GM18498 (cell line): Measurements from ENCODE around the gene CLCA1.

Experiments
- ATAC-seq: cut with Tn5 transposase; IDR thresholded peaks from one replicate; pipeline ENCODE4 v1.9.1; 2021; ENCODE audit warnings: mild to moderate bottlenecking, moderate library complexity; ENCODE audit not compliant: unreplicated experiment

CLCA1 gene

DNA sequence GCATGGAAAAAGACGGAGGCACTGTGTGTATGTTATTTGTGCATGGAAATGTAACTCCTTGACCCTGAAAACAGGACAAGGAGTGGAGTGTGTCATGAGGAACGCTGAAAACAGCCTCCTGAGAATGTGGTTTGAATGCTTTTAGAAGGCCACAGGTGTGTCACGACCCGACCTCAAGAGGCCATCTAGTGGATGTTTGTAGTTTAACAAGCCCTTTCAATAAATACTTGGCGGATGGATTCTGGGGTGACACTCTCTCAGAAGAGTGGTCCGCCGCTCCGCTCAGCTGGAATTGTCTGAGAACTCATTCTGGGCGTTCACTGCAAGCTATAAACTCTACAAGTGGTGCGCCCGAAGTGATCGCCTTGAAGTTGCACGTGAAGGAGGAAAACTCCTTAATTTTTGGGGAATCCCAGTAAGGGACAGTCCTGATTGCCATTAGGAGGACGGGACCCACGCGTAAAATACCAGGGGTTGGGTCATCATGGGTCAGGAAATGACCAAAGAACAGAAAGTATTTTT is 33.5 kb downstream of the CLCA1 start:
- peak; percentile 69 for ATAC-seq

DNA sequence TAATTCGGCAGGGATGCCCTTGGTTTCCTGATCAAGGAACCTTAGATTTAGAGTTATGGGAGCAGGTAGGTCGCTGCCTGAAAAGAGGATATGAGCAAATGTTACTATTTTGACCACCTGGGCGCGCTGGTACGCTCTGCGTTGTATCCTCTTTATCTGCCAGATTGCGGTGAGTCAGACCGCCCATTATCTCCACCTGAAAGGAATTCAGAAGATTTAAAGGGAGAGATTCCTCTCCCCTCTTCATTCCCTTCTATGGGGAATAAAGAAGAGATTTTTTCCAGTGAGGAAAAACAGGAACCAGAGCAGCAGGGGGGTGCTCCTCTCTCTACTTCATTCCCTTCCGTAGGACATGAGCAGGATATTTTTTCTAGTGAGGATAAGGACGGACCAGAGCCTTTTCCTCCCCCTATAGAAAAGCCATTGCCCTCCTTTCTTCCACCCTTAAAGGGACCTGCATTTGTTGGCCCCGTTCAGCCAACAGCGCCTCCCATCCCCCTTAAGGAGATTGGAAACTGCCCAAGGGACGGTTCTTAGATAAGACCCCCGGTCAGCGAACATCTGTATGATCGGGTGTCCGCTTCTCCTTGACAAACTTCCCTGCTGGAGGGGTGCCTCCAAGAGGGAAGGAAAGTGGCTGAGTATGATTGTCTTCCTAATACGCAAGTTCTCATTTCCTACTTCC is 34.1 kb downstream of the CLCA1 start:
- ATAC-seq, result peak; percentile 26

DNA sequence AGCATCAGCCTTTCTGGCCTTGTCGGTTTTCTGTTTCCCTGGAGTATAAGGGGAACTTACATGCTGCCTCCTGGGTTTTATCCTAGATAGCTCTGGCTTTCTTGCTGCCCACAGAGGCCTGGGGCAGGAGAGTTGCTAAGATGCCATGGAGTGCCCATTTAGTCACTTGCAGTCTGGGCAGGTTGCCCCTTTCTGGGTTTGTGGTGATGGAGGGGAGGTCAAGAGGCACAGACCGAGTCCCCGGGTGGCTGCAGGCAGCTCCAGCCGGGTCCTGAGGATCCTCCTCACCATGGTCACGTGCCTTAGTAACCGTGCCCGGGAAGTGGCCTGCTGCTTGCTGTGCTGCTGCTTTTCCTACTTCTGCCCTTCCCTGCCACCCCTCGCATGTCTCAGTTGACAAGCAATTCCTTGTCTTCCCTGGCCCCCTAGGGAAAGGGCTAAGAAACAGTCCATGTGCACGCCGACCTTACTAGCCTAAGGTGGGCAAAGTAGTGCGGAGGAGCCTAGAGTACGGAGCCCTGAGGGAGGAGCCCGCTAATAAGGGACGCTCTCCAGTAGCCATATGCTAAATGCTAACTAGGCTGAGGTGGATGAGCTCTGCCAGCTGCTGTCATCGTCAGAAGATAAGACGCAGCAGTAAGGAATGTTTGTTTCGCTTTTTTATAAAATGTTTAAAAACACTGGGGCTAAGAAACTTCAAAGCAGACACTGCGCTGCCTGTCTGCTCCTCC is 34.8 kb downstream of the CLCA1 start:
- no peak for ATAC-seq

DNA sequence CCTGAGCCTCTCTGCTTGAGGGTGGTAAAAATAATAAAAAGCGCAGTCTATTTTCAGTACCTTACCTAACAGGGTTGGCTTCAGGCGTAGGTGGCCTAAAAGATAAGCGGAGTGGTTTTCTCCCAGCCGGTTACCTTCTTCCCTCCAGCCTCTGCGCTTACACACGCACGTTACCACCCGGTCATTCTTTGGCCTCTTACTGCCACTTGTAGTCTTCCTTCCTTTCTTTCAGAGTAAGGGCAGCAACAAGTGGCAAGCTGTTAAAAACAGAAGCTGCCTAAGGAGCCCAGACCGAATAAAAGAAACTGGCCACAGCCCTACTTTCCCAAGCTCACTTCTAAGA is 35.4 kb downstream of the CLCA1 start:
- no peak for ATAC-seq

DNA sequence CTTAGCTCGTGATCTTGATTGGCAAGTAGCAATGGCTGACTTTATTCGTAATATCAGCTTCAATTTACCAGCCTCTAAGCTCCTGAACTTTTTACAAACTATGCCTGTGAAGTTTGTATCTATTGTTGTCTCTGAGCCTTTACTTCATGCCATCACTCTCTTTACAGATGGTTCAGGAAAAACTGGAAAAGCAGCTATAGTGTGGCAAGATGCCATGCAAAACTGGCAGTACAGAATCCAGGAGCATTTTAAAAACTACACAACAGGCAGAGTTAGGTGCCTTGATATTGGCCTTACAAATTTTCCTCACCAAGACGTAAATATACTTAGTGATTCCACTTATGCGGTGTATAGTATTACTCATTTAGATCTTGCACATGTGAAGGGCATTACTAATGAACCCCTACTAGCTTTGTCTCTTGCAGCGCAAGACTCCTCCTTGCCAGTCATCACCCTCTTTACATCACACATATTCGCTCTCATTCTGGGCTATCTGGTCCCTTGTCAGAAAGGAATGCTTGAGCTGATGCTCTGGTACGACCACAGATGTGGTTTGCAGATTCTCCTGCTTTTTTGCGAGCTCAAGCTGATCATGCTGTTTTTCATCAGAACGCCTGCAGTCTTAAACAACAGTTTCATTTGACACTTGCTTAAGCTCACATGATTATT is 36.3 kb downstream of the CLCA1 start:
- no peak for ATAC-seq

DNA sequence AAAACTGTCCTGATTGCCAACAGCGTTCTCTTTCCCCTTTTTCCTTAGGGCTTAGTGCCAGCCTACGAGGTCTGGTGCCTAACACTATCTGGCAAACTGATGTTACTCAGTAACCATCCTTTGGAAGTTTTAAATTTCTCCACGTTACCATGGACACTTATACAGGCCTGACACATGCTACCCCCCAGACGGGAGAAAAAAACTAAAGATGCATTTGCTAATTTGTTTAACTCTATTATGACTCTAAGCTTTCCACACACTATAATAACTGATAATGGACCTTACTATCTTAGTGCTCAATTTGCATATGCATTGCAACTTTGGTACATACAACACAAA is 36.8 kb downstream of the CLCA1 start:
- ATAC-seq, result no peak

DNA sequence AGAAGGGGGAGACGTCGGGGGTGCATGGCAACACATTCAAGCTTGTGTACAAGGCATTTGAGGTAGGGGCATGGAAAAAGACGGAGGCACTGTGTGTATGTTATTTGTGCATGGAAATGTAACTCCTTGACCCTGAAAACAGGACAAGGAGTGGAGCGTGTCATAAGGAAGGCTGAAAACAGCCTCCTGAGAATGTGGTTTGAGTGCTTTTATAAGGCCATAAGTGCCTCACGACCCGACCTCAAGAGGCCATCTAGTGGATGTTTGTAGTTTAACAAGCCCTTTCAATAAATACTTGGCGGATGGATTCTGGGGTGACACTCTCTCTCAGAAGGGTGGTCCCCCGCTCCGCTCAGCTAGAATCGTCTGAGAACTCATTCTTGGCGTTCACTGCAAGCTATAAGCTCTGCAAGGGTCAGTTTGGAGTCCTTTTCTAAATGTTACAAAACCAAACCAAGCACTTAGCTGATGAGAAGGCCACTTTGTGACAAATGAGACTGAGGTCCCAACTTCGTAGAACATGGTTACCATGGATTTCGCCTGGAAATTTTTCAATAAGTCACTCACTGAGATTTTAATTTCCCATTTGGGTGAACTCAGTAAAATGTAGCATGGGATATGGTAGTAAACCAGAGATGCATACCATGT is 39.3 kb downstream of the CLCA1 start:
- ATAC-seq, result peak; percentile 44

DNA sequence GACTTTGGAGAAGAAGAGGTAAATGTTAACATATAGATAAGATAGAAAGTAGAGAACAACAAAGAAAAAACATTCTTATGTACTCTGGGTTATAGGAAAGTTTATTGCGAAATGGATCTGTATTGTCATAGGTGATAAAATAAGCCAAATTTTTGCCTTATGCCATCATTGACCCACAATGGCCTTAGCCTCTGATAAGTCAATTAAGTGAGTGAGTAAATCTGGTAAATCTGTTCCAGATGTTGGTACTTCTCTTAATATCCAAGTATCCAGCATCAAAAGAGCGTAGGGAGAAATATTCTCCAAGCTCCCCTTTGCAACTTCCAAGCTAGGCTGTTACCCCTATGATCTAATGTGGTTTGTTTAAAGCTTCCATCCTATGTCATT is 39.8 kb downstream of the CLCA1 start:
- ATAC-seq, result no peak

DNA sequence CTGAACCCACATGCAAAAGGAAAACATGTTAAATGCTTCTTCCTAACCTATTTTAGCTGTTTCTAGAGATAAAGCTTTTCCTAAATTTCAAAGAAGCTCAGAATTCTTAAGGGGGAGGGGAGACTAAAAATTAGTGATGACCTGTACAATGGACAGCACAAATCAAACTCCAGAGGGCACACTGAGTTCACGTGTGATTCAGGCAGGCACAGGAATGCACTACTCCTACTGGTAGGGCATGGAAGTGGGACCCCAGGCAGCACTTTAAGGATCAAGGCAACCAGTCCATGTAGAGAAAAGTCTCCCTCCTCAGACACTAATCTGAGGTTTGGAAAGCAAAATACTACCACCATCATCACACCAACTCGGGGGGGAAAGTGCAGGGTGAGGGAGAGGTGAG is 46.9 kb downstream of the CLCA1 start:
- ATAC-seq, result no peak

DNA sequence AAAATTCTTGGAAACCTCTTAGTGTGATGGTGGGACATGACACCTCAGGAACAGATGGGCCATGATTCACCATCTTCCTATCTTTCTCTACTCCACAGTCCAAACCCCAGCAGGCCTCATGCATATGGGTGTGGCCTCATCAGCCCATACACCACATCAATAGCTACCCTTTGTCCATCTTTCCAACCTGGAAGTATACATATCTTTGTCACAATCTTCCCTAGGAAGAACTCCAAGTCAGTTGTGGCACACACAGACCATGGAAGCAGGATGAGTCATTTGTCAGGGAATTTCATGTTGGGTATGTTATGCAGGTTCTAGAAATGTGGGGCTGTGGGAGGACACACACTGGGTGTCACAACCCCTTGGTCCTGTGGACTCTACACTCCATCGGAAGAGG is 47.6 kb downstream of the CLCA1 start:
- ATAC-seq, result no peak

DNA sequence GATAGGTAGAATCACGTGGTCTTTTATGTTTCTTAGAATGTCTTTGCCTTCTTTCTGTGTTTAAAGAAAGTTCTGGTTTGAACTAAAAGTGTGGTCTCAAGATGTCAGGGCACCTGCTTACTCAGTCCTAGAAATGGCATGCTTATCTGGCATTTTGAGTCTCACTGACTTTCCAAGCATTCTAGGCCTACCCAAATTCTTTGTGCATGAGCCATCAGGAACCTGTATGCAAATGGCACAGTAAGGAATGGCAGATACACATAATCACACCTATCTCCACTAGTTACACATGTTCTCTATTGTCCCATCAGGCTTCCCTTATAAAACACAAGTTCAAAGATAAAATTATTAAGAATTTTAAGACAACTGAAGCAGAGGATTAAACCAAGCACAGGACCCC is 48.6 kb downstream of the CLCA1 start:
- no peak for ATAC-seq

DNA sequence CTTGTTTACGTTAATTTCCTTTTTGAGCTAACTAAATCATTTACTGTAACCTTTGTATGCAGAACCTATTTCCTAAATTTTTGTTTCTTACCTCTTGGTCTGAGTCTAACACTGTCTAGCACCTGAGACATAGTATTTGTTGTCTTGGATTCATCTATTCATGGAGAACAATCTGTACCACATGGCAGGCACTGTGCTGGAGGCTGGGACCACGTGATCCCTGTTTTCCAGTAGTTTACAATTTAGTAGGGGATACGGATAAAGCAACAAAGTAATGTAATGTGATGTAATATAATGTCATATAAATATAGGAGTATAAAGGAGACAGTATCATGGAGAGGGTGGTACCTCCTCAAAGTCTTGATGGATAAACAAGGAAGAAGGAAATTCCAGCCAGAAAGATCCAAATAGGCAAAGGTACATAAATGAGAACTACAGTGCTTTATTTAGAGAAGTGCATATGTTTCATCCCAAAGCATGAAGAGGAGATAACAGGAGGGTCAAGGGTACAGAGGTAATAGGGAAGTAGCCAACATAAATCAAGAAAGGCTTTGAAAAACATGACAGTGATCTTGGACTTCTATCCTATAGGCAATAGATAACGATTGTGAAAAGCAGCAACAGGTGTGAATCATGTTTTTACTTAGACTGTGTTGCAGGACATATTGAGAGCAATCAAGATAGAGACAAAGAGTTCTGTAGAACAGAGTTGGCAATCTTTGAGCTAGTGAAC is 52.2 kb downstream of the CLCA1 start:
- ATAC-seq, result no peak

DNA sequence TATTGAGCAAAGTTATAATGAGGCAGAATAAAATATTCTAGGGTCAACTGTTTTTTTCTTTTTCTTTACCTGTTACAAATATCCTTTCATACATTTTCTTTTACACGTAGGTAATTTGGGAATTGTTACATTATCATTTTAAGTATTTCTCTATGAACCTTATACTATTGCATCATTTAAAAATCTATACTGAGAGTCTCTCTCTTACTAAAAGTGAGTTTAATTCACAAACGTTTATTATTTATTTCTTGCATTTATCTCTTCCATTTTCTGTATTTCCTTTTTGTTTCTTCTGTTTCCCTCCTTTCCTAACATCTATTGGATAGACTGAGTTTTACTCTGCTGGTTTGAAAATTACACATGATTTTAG is 52.8 kb downstream of the CLCA1 start:
- no peak for ATAC-seq

DNA sequence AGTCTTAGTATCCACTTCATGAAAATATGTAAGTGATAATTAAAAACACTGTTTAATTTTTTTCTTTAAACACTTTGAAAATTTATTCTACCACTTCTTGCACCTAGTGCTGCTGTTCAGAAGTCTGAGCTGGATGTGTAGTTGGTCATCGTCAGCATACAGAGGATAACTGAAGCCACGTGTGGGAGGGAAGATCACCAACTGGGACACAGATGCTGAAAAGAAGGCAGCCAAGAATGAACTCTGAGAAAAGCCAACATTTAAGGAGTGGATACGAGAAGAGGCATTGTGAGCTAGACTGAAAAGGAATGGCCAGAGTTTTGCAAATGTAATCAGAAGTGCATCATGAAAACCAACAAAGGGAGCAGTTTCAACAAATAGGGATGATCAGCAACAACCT is 53.5 kb downstream of the CLCA1 start:
- no peak for ATAC-seq

DNA sequence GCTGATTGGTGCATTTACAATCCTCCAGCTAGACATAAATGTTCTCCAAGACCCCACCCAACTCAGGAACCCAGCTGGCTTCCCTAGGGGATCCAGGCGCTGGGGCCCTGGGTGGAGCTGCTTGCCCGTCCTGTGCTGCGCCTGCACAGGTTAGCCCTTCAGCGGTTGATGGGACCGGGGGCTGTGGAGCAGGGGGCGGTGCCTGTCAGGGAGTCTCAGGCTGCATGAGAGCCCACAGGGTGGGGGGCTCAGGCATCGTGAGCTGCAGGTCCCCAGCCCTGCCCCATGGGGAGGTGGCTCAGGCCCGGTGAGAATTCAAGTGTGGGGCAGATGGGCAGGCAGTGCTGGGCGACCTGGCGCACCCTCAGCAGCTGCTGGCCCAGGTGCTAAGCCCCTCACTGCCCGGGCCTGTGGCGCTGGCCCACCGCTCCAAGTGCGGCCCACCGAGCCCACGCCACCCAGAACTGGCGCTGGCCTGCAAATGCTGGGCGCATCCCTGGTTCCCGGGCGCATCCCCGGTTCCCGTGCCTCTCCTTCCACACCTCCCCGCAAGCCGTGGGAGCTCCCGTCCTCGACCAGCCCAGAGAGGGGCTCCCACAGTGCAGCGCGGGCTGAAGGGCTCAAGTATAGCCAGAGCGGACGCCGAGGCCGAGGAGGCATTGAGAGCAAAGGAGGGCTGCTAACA is 55.1 kb downstream of the CLCA1 start:
- ATAC-seq, result no peak

DNA sequence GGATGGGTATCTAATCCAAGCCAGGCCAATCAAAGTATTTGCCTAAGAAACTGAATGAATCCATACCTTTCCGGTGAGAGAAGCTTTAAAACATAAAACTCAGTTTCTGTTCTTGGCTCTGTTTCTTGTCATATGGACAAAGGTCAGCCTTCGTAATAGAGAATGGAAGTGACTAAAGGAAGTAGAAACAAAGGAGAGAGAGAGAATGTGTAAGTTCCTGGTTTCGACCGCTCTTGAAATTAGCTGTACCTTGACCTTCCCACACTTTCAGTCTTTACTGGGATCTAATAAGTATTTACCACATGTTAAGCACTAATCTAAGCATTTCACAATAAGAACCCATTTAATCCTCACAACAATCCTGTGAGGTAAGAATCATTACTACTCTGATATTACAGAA is 58.6 kb downstream of the CLCA1 start:
- no peak for ATAC-seq

DNA sequence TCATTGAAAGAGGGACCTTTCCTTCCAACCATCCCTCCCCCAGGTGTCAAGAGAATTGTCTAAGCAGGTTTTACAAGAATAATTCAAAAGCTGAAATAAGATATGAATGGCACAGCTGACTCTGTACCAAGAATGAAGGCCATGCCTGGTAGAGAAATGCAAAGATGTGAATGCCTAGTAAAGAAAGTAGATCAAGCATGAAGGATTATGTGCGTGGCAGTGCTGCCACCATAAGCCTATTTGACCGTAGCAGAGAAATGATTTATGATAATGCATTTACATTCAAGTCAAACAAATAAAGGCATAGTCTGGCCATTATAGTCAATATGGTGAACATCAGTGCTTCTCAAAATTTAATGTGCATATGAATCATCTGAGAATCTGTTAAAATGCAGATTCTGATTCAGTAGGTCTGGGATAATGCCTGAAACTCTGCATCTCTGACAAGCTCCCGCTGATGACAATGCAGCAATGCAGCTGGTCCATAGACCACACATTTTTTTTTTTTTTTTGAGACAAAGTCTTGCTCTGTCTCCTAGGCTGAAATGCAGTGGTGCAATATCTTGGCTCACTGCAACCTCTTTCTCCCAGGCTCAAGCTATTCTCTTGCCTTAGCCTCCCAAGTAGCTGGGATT is 61.6 kb downstream of the CLCA1 start:
- ATAC-seq, result no peak

DNA sequence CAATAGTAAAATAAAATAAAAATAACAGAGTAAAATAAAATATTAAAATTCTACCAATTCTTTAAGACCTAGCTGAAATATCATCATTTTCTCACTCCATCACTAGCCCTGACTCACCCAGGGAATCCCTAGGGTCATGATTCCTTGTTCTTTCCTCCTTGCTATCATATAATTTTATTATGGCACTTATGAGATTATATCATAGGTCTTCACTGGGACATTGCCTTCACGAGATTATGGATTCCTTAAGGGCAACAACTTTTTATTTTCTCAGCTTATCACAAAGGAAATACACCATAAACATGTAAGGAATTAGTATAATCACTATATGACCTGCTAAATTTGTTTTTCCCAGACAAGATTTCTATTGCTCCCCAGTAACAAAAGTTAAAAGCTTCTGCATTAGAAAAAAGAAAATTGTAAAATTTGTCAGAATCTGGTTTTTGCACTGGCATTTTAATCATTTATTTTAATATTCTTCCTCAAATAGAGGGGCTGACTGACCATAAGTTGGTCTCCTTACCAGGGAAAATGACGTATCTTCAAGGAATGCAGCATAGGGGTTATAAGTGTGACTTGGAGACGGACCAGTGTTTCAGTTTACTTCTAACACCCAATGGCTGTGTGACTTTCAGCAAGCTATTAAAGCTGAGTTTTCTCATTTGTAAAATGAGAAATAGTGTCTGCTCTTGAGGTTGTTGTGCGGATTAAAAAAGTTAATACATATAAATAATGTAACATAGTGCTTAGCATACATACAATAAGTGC is 69.4 kb downstream of the CLCA1 start:
- no peak for ATAC-seq

DNA sequence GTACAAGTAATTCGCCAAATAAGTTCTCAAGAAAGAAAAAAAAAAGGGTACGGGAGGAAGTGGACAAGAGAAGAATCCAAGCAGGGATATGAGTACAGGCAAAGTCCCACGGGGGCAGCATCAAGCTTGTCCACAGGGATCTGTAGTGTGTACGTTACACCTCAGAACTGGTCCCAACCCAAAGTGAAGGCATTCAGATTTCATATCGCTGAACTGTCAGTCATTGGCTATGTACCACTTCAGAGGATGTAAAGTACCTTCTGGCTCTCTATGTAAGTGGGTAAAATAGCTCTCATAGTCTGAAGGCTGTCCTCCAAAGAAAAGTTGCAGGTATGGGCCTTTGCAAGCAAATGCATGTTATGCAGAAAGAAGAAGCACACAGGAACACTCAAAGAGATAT is 70.0 kb downstream of the CLCA1 start:
- no peak for ATAC-seq
